Hypothalamus (tissue), 51 donors: ENCODE data around the gene CDC26.

Source experiments
- DNase-seq, 51 donors: peaks; one replicate each; lab custom pipeline; 2025; lab: John Stamatoyannopoulos, UW

Gene CDC26

GRCh38 chr9:113275157-113276131 lies at the start of gene CDC26, which contains the start of gene PRPF4:
Gene CDC26 (minus strand): TSS chr9:113275572. CDS start chr9:113272507, 3,065 bp downstream.
Gene PRPF4 (plus strand): TSS chr9:113275658. CDS start chr9:113275744, 86 bp downstream.
- peak; percentile 80 to 99 (median 95) for DNase-seq

- DNase-seq = peak in 1 of 51 donors; percentile 5
Measured at GRCh38 chr9:113322671-113323070, 47.3 kb upstream of the CDC26 start.

- no peak for DNase-seq
Measured at GRCh38 chr9:113320051-113320450, 44.7 kb upstream of the CDC26 start.

GRCh38 chr9:113319054-113319453 lies 43.7 kb upstream of the CDC26 start:
- no peak for DNase-seq

- no peak for DNase-seq
Measured at GRCh38 chr9:113317777-113318176, 42.4 kb upstream of the CDC26 start.

GRCh38 chr9:113316030-113316429 lies 40.7 kb upstream of the CDC26 start:
- DNase-seq = no peak

- no peak for DNase-seq
Measured at GRCh38 chr9:113315231-113315630, 39.9 kb upstream of the CDC26 start.

- no peak for DNase-seq
Measured at GRCh38 chr9:113313261-113313660, 37.9 kb upstream of the CDC26 start.

GRCh38 chr9:113311961-113312360 lies 36.6 kb upstream of the CDC26 start:
- DNase-seq = peak in 3 of 51 donors; percentile 4 to 13 (median 11)

GRCh38 chr9:113310538-113310937 lies 35.2 kb upstream of the CDC26 start:
- no peak for DNase-seq

- peak in 8 of 51 donors; percentile 2 to 26 (median 4) for DNase-seq
Measured at GRCh38 chr9:113309204-113309813, 33.9 kb upstream of the CDC26 start.

- DNase-seq = no peak
Measured at GRCh38 chr9:113307396-113307975, 32.1 kb upstream of the CDC26 start.

GRCh38 chr9:113306566-113306965 lies 31.2 kb upstream of the CDC26 start:
- DNase-seq = no peak

- no peak for DNase-seq
Measured at GRCh38 chr9:113302792-113303418, 27.5 kb upstream of the CDC26 start, which contains the start of gene RNF183. Gene RNF183 (minus strand): TSS chr9:113303376. CDS start chr9:113298184, 5,192 bp downstream.

GRCh38 chr9:113301548-113301947 lies 26.2 kb upstream of the CDC26 start:
- no peak for DNase-seq

GRCh38 chr9:113299800-113300292 lies 24.5 kb upstream of the CDC26 start:
- DNase-seq = no peak

- no peak for DNase-seq
Measured at GRCh38 chr9:113298924-113299770, 23.8 kb upstream of the CDC26 start.

GRCh38 chr9:113298311-113298710 lies 22.9 kb upstream of the CDC26 start:
- DNase-seq = no peak

- DNase-seq = no peak
Measured at GRCh38 chr9:113296796-113297558, 21.6 kb upstream of the CDC26 start.
